Natural killer cell (primary cell): ENCODE measurements around the gene KRTAP4-6. TPM values are rescaled to one million over a fixed set of nuclear protein-coding genes. Genes with fewer than 3 reads are reported as not detected.
"Not testable (repeated sequence)": the region's sequence is repeated elsewhere in the genome, so short reads cannot be mapped to it uniquely, and the experiment has no call there.

Source experiments
- ATAC-seq, 3 donors: fragments of 150-1000 bp in 2 of 3; fragments of 200-7000 bp in 1 of 3; cut with Tn5 transposase; 1 replicate in 1 of 3; 2 replicates in 2 of 3; pipeline ENCODE4 v1.10.0; 2021; ENCODE audit warnings: mild to moderate bottlenecking in 2 of 3, moderate library complexity in 2 of 3
- DNase-seq, 2 donors: peaks; one replicate each; pipeline versions ENCODE4 v3.0.0 to v3.0.0-alpha.2; 2013 to 2021; ENCODE audit warnings: mixed read lengths in 1 of 2
- H3K27ac ChIP-seq: one replicate; pipeline ENCODE4 v1.5.1; 2013; ENCODE audit warnings: mild to moderate bottlenecking, low read length
- H3K27me3 ChIP-seq: one replicate; pipeline ENCODE4 v1.6.1; 2013; ENCODE audit warnings: low read length; ENCODE audit not compliant: control insufficient read depth, insufficient read depth
- H3K36me3 ChIP-seq: one replicate; pipeline ENCODE4 v1.6.1; 2013; ENCODE audit warnings: low read length; ENCODE audit not compliant: control insufficient read depth, insufficient read depth
- H3K4me1 ChIP-seq: one replicate; pipeline ENCODE4 v1.6.1; 2013; ENCODE audit warnings: low read length; ENCODE audit not compliant: control insufficient read depth, insufficient read depth
- H3K4me3 ChIP-seq: one replicate; pipeline ENCODE4 v1.5.1; 2013; ENCODE audit warnings: low read length
- H3K9me3 ChIP-seq: one replicate; pipeline ENCODE4 v1.6.1; 2013; ENCODE audit warnings: low read length; ENCODE audit not compliant: control insufficient read depth, insufficient read depth
- H3K27ac Mint-ChIP-seq, 2 donors: one replicate each; pipeline ENCODE4 v1.8.0; 2022; ENCODE audit warnings: mild to moderate bottlenecking in 2 of 2, mixed read lengths in 2 of 2, moderate library complexity in 1 of 2
- H3K27me3 Mint-ChIP-seq, 2 donors: one replicate each; pipeline ENCODE4 v1.8.0; 2022; ENCODE audit warnings: low read depth in 2 of 2, mixed read lengths in 2 of 2
- H3K36me3 Mint-ChIP-seq: one replicate; pipeline ENCODE4 v1.8.0; 2022; ENCODE audit warnings: mixed read lengths
- H3K4me1 Mint-ChIP-seq, 2 donors: one replicate each; pipeline ENCODE4 v1.8.0; 2022; ENCODE audit warnings: mixed read lengths in 2 of 2
- H3K4me3 Mint-ChIP-seq: one replicate; pipeline ENCODE4 v1.8.0; 2022; ENCODE audit warnings: mild to moderate bottlenecking, moderate library complexity, mixed read lengths
- H3K9me3 Mint-ChIP-seq, 2 donors: one replicate each; pipeline ENCODE4 v1.8.0; 2022; ENCODE audit warnings: mixed read lengths in 2 of 2
- CTCF ChIP-seq: fragments of 200-600 bp; IDR thresholded peaks from one replicate; pipeline ENCODE4 v1.8.0; 2022; ENCODE audit warnings: antibody characterized with exemption
- WGBS: methylation state at CpG from one replicate; pipeline ENCODE4 v1.1.7; 2013; ENCODE audit warnings: missing lambda C conversion rate; ENCODE audit not compliant: insufficient coverage; 5-methylcytosine and 5-hydroxymethylcytosine counted together
- intact Hi-C: fragments of 100-400 bp; cut with micrococcal nuclease; formaldehyde crosslinking; loops from one replicate; pipeline ENCODE4 v1.14.2; 2022
- total RNA-seq, 4 donors: library from RNA; stranded (reverse); fragments of 120-200 nt in 1 of 4; gene quantifications; one replicate each; pipeline versions ENCODE4 v1.2.3 to v1.2.4, GENCODE V29; 2013 to 2022

KRTAP4-6 gene
- total RNA-seq, 3 donors from 2014 or later (not counting 1 experiment from before 2014, with no cell fraction given): not detected

- intact Hi-C loops: no loop called here
- no peak overlapping the region for H3K4me3 ChIP-seq
- H3K4me1 ChIP-seq: peaks cover 3% of the 10 kb centered on the region
- no peak for DNase-seq
- no peak for ATAC-seq
- WGBS: 52% methylated on average over 5 of the region's 5 CpGs
- H3K27me3 ChIP-seq: no peaks in the 10 kb centered on the region
- H3K4me1 Mint-ChIP-seq: peaks cover 9 to 11% of the 10 kb centered on the region in 2 donors
- H3K4me3 Mint-ChIP-seq: no peak overlapping the region
- no peak overlapping the region for H3K27ac Mint-ChIP-seq
- H3K9me3 ChIP-seq: no peaks in the 10 kb centered on the region
- H3K36me3 ChIP-seq: no peaks in the 10 kb centered on the region
- H3K9me3 Mint-ChIP-seq: no peaks in the 10 kb centered on the region
- H3K36me3 Mint-ChIP-seq: no peaks in the 10 kb centered on the region
- no peak overlapping the region for H3K27ac ChIP-seq
- peaks cover 15 to 51% of the 10 kb centered on the region in 2 donors for H3K27me3 Mint-ChIP-seq
- no peak for TF ChIP-seq CTCF
Observed at GRCh38 chr17:41116297-41116696, 24.0 kb downstream of the KRTAP4-6 start.

GRCh38 chr17:41111151-41111885 is 29.0 kb downstream of the KRTAP4-6 start:
- intact Hi-C loops: no loop called here
- Mint-ChIP-seq H3K4me3 (no peak overlapping the region), H3K36me3 (no peaks in the 10 kb centered on the region), H3K4me1 (no peaks in the 10 kb centered on the region), H3K27me3 (peaks cover 10 to 45% of the 10 kb centered on the region in 2 donors), H3K27ac (no peak overlapping the region), H3K9me3 (no peaks in the 10 kb centered on the region)
- H3K4me3 ChIP-seq: no peak overlapping the region
- H3K27me3 ChIP-seq: no peaks in the 10 kb centered on the region
- DNase-seq (no peak), ATAC-seq (no peak)
- WGBS: 40% methylated on average over 1 of the region's 2 CpGs
- no peak for TF ChIP-seq CTCF
- H3K9me3 ChIP-seq: no peaks in the 10 kb centered on the region
- no peaks in the 10 kb centered on the region for H3K4me1 ChIP-seq
- H3K36me3 ChIP-seq: no peaks in the 10 kb centered on the region
- H3K27ac ChIP-seq: no peak overlapping the region

- H3K9me3 ChIP-seq, H3K27ac Mint-ChIP-seq, H3K9me3 Mint-ChIP-seq, H3K4me3 Mint-ChIP-seq, H3K27me3 ChIP-seq, H3K4me3 ChIP-seq, H3K4me1 ChIP-seq, H3K36me3 Mint-ChIP-seq, DNase-seq, H3K4me1 Mint-ChIP-seq, H3K27ac ChIP-seq, ATAC-seq, H3K36me3 ChIP-seq, intact Hi-C loops: not testable (repeated sequence)
- peaks cover 11 to 33% of the 10 kb centered on the region in 2 donors for H3K27me3 Mint-ChIP-seq
- WGBS: 40% methylated on average over 1 of the region's 1 CpG
Observed at GRCh38 chr17:41108728-41109386, 31.5 kb downstream of the KRTAP4-6 start.

- H3K4me1 Mint-ChIP-seq: no peaks in the 10 kb centered on the region
- H3K27ac Mint-ChIP-seq: no peak overlapping the region
- Histone ChIP-seq H3K36me3 (no peaks in the 10 kb centered on the region), H3K4me3 (no peak overlapping the region), H3K4me1 (no peaks in the 10 kb centered on the region), H3K27ac (no peak overlapping the region), H3K27me3 (no peaks in the 10 kb centered on the region), H3K9me3 (no peaks in the 10 kb centered on the region)
- H3K36me3 Mint-ChIP-seq: no peaks in the 10 kb centered on the region
- no peak overlapping the region for H3K4me3 Mint-ChIP-seq
- DNase-seq: no peak
- 82% methylated on average over 1 of the region's 1 CpG for WGBS
- H3K27me3 Mint-ChIP-seq: peaks cover 11 to 42% of the 10 kb centered on the region in 2 donors
- intact Hi-C loops: no loop called here
- TF ChIP-seq CTCF: no peak
- no peak for ATAC-seq
- H3K9me3 Mint-ChIP-seq: no peaks in the 10 kb centered on the region
Observed at GRCh38 chr17:41107941-41108450, 32.3 kb downstream of the KRTAP4-6 start.

GRCh38 chr17:41105347-41105746 is 35.0 kb downstream of the KRTAP4-6 start, which contains the start of gene KRTAP4-9:
TSS of gene KRTAP4-9 (plus strand) at chr17:41105389. CDS start at chr17:41105389, 0 bp downstream.
- H3K9me3 ChIP-seq, H3K4me3 ChIP-seq, H3K27ac Mint-ChIP-seq, H3K4me1 Mint-ChIP-seq, H3K9me3 Mint-ChIP-seq, H3K36me3 Mint-ChIP-seq, DNase-seq, H3K4me3 Mint-ChIP-seq, H3K27ac ChIP-seq, H3K36me3 ChIP-seq, H3K4me1 ChIP-seq, ATAC-seq, intact Hi-C loops, H3K27me3 ChIP-seq: not testable (repeated sequence)
- 83% methylated on average over 10 of the region's 10 CpGs for WGBS
- peaks cover 11 to 38% of the 10 kb centered on the region in 2 donors for H3K27me3 Mint-ChIP-seq
